CD8-positive, alpha-beta memory T cell (primary cell): ENCODE data around the gene NCBP3. TPM values are rescaled to one million over a fixed set of nuclear protein-coding genes. Genes with fewer than 3 reads are reported as not detected.
"Not testable (repeated sequence)": the region's sequence is repeated elsewhere in the genome, so short reads cannot be mapped to it uniquely, and the experiment has no call there.

Experiments used
- CTCF ChIA-PET: fragments of 350-600 bp; sonication (Branson Sonifier 250); formaldehyde crosslinking; loops from one replicate; lab custom pipeline; 2021; ENCODE audit warnings: antibody characterized with exemption; lab: Charles Lee
- POLR2A ChIA-PET: fragments of 350-600 bp; sonication (Branson Sonifier 250); formaldehyde crosslinking; loops from one replicate; lab custom pipeline; 2021; ENCODE audit warnings: antibody characterized with exemption; lab: Charles Lee
- DNase-seq, 5 donors: peaks; one replicate each; pipeline versions ENCODE4 v3.0.0 to v3.0.0-alpha.2; 2020 to 2022; ENCODE audit warnings: mixed read lengths in 1 of 5
- H3K27ac ChIP-seq: one replicate; pipeline ENCODE4 v1.7.0; 2013; ENCODE audit warnings: low read depth, mild to moderate bottlenecking, low read length, moderate library complexity
- H3K27me3 ChIP-seq: 2 replicates; pipeline ENCODE4 v1.7.0; 2013; ENCODE audit warnings: low read length, mild to moderate bottlenecking; ENCODE audit not compliant: insufficient read depth, poor library complexity, severe bottlenecking
- H3K36me3 ChIP-seq: 2 replicates; pipeline ENCODE4 v1.7.0; 2013; ENCODE audit warnings: mild to moderate bottlenecking, low read length, moderate library complexity; ENCODE audit not compliant: insufficient read depth
- H3K4me1 ChIP-seq: 2 replicates; pipeline ENCODE4 v1.7.0; 2013; ENCODE audit warnings: mild to moderate bottlenecking, low read length, moderate library complexity; ENCODE audit not compliant: insufficient read depth
- H3K4me3 ChIP-seq: 2 replicates; pipeline ENCODE4 v1.7.0; 2013; ENCODE audit warnings: mild to moderate bottlenecking, low read length
- H3K9me3 ChIP-seq: 2 replicates; pipeline ENCODE4 v1.7.0; 2013; ENCODE audit warnings: mild to moderate bottlenecking, low read length
- H3K27ac Mint-ChIP-seq, 8 donors: one replicate each; pipeline ENCODE4 v1.8.0; 2020 to 2021; ENCODE audit warnings: mixed read lengths in 8 of 8, mild to moderate bottlenecking in 6 of 8, inconsistent platforms in 3 of 8, moderate library complexity in 3 of 8
- H3K27me3 Mint-ChIP-seq, 2 donors: one replicate each; pipeline ENCODE4 v1.8.0; 2020 to 2021; ENCODE audit warnings: mixed read lengths in 2 of 2, mild to moderate bottlenecking in 1 of 2, moderate library complexity in 1 of 2
- H3K36me3 Mint-ChIP-seq, 3 donors: one replicate each; pipeline ENCODE4 v1.8.0; 2020 to 2021; ENCODE audit warnings: mixed read lengths in 3 of 3, inconsistent platforms in 1 of 3, mild to moderate bottlenecking in 1 of 3
- H3K4me1 Mint-ChIP-seq, 3 donors: one replicate each; pipeline ENCODE4 v1.8.0; 2020 to 2021; ENCODE audit warnings: mixed read lengths in 3 of 3, inconsistent platforms in 1 of 3, mild to moderate bottlenecking in 1 of 3
- H3K4me3 Mint-ChIP-seq, 7 donors: one replicate each; pipeline ENCODE4 v1.8.0; 2020 to 2021; ENCODE audit warnings: mixed read lengths in 7 of 7, mild to moderate bottlenecking in 6 of 7, moderate library complexity in 4 of 7, inconsistent platforms in 2 of 7
- H3K9me3 Mint-ChIP-seq, 5 donors: one replicate each; pipeline ENCODE4 v1.8.0; 2020 to 2022; ENCODE audit warnings: mixed read lengths in 5 of 5, mild to moderate bottlenecking in 3 of 5, moderate library complexity in 2 of 5, inconsistent platforms in 1 of 5
- polyA plus RNA-seq: library from polyadenylated mRNA; unstranded; fragments of 300-500 nt; fragmentation: Illumina TruSeq; gene quantifications from one replicate; pipeline ENCODE4 v1.2.3, GENCODE V29; 2021
- total RNA-seq, 2 experiments: library from RNA; stranded (reverse); gene quantifications; one replicate each; pipeline ENCODE4 v1.2.3, GENCODE V29; 2021

NCBP3 gene
- total and polyA plus RNA-seq, 3 experiments from 2014 or later: 18.0 to 42.0 (median 39.9) TPM

- H3K36me3 ChIP-seq, H3K9me3 ChIP-seq, DNase-seq, H3K27me3 Mint-ChIP-seq, H3K27me3 ChIP-seq, H3K36me3 Mint-ChIP-seq, H3K27ac ChIP-seq, H3K4me1 ChIP-seq, H3K27ac Mint-ChIP-seq, H3K9me3 Mint-ChIP-seq, CTCF ChIA-PET, POLR2A ChIA-PET, H3K4me3 Mint-ChIP-seq, H3K4me3 ChIP-seq, H3K4me1 Mint-ChIP-seq: not testable (repeated sequence)
Measured at GRCh38 chr17:3854204-3854603, 8.2 kb upstream of the NCBP3 start.

GRCh38 chr17:3852561-3852960, 6.5 kb upstream of the NCBP3 start:
- CTCF ChIA-PET: no interaction called here
- DNase-seq: no peak
- Histone ChIP-seq H3K36me3 (no peaks in the 10 kb centered on the region), H3K4me3 (no peak overlapping the region), H3K4me1 (no peaks in the 10 kb centered on the region), H3K27ac (no peak overlapping the region), H3K9me3 (no peaks in the 10 kb centered on the region), H3K27me3 (no peaks in the 10 kb centered on the region)
- Mint-ChIP-seq H3K4me1 (no peaks in the 10 kb centered on the region), H3K36me3 (no peaks in the 10 kb centered on the region), H3K27me3 (peaks cover 8 to 9% of the 10 kb centered on the region in 2 donors), H3K4me3 (no peak overlapping the region), H3K27ac (no peak overlapping the region), H3K9me3 (no peaks in the 10 kb centered on the region)
- POLR2A ChIA-PET: no interaction called here

GRCh38 chr17:3851461-3852100, 5.5 kb upstream of the NCBP3 start:
- Histone ChIP-seq H3K27ac (no peak overlapping the region), H3K36me3 (no peaks in the 10 kb centered on the region), H3K4me3 (no peak overlapping the region), H3K27me3 (no peaks in the 10 kb centered on the region), H3K4me1 (peaks cover 2% of the 10 kb centered on the region), H3K9me3 (no peaks in the 10 kb centered on the region)
- Mint-ChIP-seq H3K4me3 (peak overlapping the region in 1 of 7 donors; percentile 8), H3K27me3 (peaks cover 9 to 10% of the 10 kb centered on the region in 2 donors), H3K27ac (no peak overlapping the region), H3K36me3 (no peaks in the 10 kb centered on the region), H3K4me1 (peaks cover 0 to 2% (median 0%) of the 10 kb centered on the region in 3 donors), H3K9me3 (no peaks in the 10 kb centered on the region)
- POLR2A ChIA-PET: interaction anchor here (0.6 kb wide), 1 partner anchor 292 kb away, joined by 4 read pairs; no protein-coding TSS in a partner anchor
- DNase-seq: no peak
- CTCF ChIA-PET: no interaction called here

GRCh38 chr17:3848229-3848835, 2.3 kb upstream of the NCBP3 start:
- H3K27me3 Mint-ChIP-seq: peaks cover 9 to 10% of the 10 kb centered on the region in 2 donors
- POLR2A ChIA-PET: no interaction called here

DNA sequence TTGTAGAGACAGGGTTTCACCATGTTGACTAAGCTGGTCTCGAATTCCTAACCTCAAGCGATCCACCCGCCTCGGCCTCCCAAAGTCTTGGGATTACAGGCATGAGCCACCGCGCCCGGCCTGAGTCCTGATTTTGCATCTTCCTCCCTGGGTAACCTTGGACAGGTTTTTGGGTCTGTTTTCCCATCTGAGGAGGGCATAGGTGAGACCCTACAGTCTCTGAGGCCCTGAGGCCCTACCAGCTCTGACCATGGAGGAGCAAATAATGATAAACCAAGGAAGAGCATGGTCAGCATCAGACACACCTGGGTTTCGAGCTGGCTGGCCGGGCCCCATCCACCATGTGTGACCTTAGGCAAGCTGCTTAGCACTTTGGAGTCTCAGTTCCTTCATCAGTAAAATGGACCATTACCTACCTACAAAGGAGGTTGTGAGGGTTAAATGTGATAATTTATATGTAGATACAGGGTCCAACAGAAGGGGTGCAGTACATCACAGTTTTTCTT, 1.2 kb upstream of the NCBP3 start:
- Mint-ChIP-seq H3K9me3 (no peaks in the 10 kb centered on the region), H3K27ac (peak overlapping the region in 1 of 8 donors; percentile 43), H3K4me1 (peaks cover 15 to 37% (median 19%) of the 10 kb centered on the region in 3 donors), H3K27me3 (peaks cover 4 to 10% of the 10 kb centered on the region in 2 donors), H3K36me3 (peaks cover 0 to 26% (median 4%) of the 10 kb centered on the region in 3 donors), H3K4me3 (peak overlapping the region in 2 of 7 donors; percentile 68 to 69)
- POLR2A ChIA-PET: interaction anchor here (0.7 kb wide), 1 partner anchor 329 kb away, joined by 5 read pairs; no protein-coding TSS in a partner anchor
- no peaks in the 10 kb centered on the region for H3K36me3 ChIP-seq
- peaks cover 22% of the 10 kb centered on the region for H3K4me1 ChIP-seq
- H3K9me3 ChIP-seq: no peaks in the 10 kb centered on the region
- H3K4me3 ChIP-seq: no peak overlapping the region
- DNase-seq: no peak
- CTCF ChIA-PET: interaction anchor here (0.9 to 6.2 kb wide), 11 partner anchors 10 to 211 kb away, joined by 3 to 96 read pairs (median 4); partner anchors contain the start of genes CTNS and SHPK
- H3K27me3 ChIP-seq: no peaks in the 10 kb centered on the region
- H3K27ac ChIP-seq: no peak overlapping the region

More at GRCh38 chr17:3848229-3848835, 2.3 kb upstream of the NCBP3 start:
- H3K27me3 ChIP-seq: no peaks in the 10 kb centered on the region
- H3K27ac ChIP-seq: no peak overlapping the region
- H3K4me1 ChIP-seq: peaks cover 22% of the 10 kb centered on the region
- H3K4me1 Mint-ChIP-seq: peaks cover 15 to 28% (median 19%) of the 10 kb centered on the region in 3 donors
- H3K36me3 Mint-ChIP-seq: peaks cover 0 to 15% (median 4%) of the 10 kb centered on the region in 3 donors
- no peaks in the 10 kb centered on the region for H3K36me3 ChIP-seq
- H3K4me3 Mint-ChIP-seq: peak overlapping the region in 1 of 7 donors; percentile 18
- CTCF ChIA-PET: interaction anchor here (6.2 kb wide), 1 partner anchor 110 kb away, joined by 96 read pairs; no protein-coding TSS in a partner anchor
- H3K9me3 Mint-ChIP-seq: no peaks in the 10 kb centered on the region
- no peak overlapping the region for H3K27ac Mint-ChIP-seq
- H3K9me3 ChIP-seq: no peaks in the 10 kb centered on the region
- H3K4me3 ChIP-seq: no peak overlapping the region
- DNase-seq: no peak

GRCh38 chr17:3846437-3847164, 555 bp upstream of the NCBP3 start:
- Mint-ChIP-seq H3K36me3 (peaks cover 0 to 31% (median 4%) of the 10 kb centered on the region in 3 donors), H3K9me3 (no peaks in the 10 kb centered on the region), H3K4me1 (peaks cover 15 to 38% (median 19%) of the 10 kb centered on the region in 3 donors), H3K27ac (peak overlapping the region in 3 of 8 donors; percentile 17 to 92 (median 43)), H3K4me3 (peak overlapping the region; percentile 91 to 99 (median 94)), H3K27me3 (peaks cover 0 to 8% of the 10 kb centered on the region in 2 donors)
- no peak for DNase-seq
- peaks cover 22% of the 10 kb centered on the region for H3K4me1 ChIP-seq
- ChIA-PET POLR2A (interaction anchor here (0.7 to 2.4 kb wide), 5 partner anchors 22 to 330 kb away, joined by 3 to 10 read pairs (median 4); no protein-coding TSS in a partner anchor), CTCF (interaction anchor here (0.6 to 6.2 kb wide), 30 partner anchors 9 to 229 kb away, joined by 3 to 96 read pairs (median 4); partner anchors contain the start of genes CTNS, HASPIN and SHPK)
- no peak overlapping the region for H3K4me3 ChIP-seq
- no peak overlapping the region for H3K27ac ChIP-seq
- H3K27me3 ChIP-seq: no peaks in the 10 kb centered on the region
- no peaks in the 10 kb centered on the region for H3K36me3 ChIP-seq
- no peaks in the 10 kb centered on the region for H3K9me3 ChIP-seq

GRCh38 chr17:3845291-3845620, 790 bp downstream of the NCBP3 start:
- H3K4me3 Mint-ChIP-seq: peak overlapping the region; percentile 91 to 99 (median 94)

More at GRCh38 chr17:3845291-3845620, 790 bp downstream of the NCBP3 start:
- peak overlapping the region; percentile 81 to 98 (median 92) for H3K27ac Mint-ChIP-seq
- H3K4me1 Mint-ChIP-seq: peaks cover 20 to 48% (median 30%) of the 10 kb centered on the region in 3 donors
- POLR2A ChIA-PET: interaction anchor here (0.5 to 2.4 kb wide), 5 partner anchors 9 to 1489 kb away, joined by 3 to 10 read pairs (median 3); no protein-coding TSS in a partner anchor
- peaks cover 0 to 4% of the 10 kb centered on the region in 2 donors for H3K27me3 Mint-ChIP-seq
- no peaks in the 10 kb centered on the region for H3K27me3 ChIP-seq
- peak overlapping the region; percentile 79 for H3K27ac ChIP-seq
- CTCF ChIA-PET: interaction anchor here (0.8 to 6.2 kb wide), 20 partner anchors 8 to 209 kb away, joined by 3 to 96 read pairs (median 6); partner anchors contain the start of genes CTNS, HASPIN and SHPK
- DNase-seq: peak in 3 of 5 donors; percentile 11 to 17 (median 16)
- H3K4me3 ChIP-seq: peak overlapping the region; percentile 71
- H3K9me3 ChIP-seq: no peaks in the 10 kb centered on the region
- peaks cover 22% of the 10 kb centered on the region for H3K4me1 ChIP-seq
- H3K9me3 Mint-ChIP-seq: no peaks in the 10 kb centered on the region
- peaks cover 0 to 44% (median 9%) of the 10 kb centered on the region in 3 donors for H3K36me3 Mint-ChIP-seq
- peaks cover 4% of the 10 kb centered on the region for H3K36me3 ChIP-seq
